PC-9 (cell line): ENCODE results near the gene RIBC2.

Experiments
- EZH2 ChIP-seq: fragments of 200-600 bp; sonication (generic); IDR thresholded peaks from 2 replicates; pipeline ENCODE4 v1.8.0; 2017; ENCODE audit warnings: antibody characterized with exemption, low read depth
- TF ChIP-seq, protein P1 (sequence below): fragments of 200-600 bp; sonication (generic); conservative IDR thresholded peaks from 2 replicates; pipeline ENCODE4 v1.6.1; 2017; ENCODE audit warnings: mixed run types, antibody characterized with exemption, mild to moderate bottlenecking, moderate library complexity

DNA sequence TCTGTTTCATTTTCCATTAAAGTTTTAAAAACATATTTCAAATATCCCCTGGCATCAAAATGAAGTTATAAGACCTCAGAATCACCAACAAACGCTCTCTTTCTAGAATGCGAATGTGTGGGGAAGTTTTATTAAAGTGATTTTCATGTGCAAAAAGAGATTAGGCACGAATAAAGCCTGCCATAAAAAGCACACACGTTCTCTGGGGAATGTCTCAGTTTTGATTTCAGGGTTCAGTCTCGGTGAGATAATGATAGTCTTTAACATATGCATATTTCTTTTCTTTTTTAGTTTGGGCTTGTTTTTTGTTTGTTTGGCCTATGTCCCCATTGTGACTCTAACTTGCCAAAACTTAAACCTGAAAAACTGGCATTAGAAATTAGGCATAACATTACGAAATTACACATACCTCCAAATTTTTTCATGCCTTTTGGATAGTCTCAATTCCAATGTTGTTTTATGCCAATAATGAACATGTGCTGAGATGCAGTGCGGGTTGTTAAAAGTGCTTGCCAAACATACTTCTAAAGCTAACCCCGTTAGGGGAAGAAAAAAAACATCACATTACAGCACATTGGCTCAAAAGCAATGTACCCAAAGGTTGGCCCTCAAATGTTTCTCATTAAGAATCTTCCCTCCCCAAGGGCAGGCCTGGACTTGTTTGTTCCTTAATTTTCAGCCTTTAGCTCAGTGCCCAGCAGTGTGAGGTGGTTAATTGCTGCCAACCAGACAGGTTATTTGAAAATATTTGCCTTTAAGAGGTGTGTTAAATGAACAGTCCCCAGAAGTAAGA, 56.0 kb downstream of the RIBC2 start:
- TF ChIP-seq, protein P1, sequence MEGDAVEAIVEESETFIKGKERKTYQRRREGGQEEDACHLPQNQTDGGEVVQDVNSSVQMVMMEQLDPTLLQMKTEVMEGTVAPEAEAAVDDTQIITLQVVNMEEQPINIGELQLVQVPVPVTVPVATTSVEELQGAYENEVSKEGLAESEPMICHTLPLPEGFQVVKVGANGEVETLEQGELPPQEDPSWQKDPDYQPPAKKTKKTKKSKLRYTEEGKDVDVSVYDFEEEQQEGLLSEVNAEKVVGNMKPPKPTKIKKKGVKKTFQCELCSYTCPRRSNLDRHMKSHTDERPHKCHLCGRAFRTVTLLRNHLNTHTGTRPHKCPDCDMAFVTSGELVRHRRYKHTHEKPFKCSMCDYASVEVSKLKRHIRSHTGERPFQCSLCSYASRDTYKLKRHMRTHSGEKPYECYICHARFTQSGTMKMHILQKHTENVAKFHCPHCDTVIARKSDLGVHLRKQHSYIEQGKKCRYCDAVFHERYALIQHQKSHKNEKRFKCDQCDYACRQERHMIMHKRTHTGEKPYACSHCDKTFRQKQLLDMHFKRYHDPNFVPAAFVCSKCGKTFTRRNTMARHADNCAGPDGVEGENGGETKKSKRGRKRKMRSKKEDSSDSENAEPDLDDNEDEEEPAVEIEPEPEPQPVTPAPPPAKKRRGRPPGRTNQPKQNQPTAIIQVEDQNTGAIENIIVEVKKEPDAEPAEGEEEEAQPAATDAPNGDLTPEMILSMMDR, result no peak
- TF ChIP-seq EZH2, result no peak
